ENCODE data around the gene PPP1R15B.

DNA sequence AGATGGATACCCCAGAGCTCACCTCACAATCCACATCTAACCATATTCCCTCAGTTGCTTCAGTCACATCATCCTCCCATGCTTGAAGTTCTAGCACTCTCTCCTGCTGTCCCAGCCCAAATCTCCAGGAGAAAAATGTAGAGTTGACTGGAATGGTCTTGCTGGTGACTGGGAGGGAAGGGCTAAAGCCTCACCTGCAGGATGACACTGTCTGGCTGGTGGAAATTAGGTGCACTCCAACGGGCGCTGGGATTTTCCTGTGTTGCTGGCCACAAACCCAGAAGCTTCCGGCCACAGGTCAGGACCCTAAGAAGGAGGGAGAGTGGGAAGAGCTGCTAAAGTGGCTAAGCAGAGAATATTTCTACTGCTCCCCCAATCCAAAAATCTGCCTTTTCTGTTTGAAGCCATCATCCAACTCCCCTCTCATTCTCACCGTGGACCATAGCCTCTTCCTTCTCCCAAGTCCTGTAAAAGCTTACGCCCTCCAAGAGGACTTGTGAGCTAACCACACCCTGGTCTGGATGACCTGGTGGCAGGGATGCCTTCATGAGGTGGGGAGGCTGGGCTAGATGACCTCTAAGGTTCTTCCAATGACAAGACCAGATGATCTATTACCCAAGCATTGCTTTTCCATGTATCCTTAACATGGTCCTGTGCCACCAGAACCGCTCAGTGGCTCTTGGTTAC, 37.5 kb upstream of the PPP1R15B start:
- no peak for TF ChIP-seq SUZ12 (IDR thresholded peaks at IDR 0.05; ENCODE audit: extremely low read depth, insufficient read depth, insufficient read length)
- no peak for TF ChIP-seq YY1 (IDR thresholded peaks at IDR 0.05; ENCODE audit: insufficient read depth, insufficient read length)
- no peak for TF ChIP-seq ZNF274 (IDR thresholded peaks at IDR 0.05; ENCODE audit: low read depth, low read length)

Data from NT2/D1 (cell line).